Mesenchymal stem cell (in vitro differentiated cells and primary cell): ENCODE data around the gene CORO2B.

Source experiments
- DNase-seq: peaks from one replicate; pipeline ENCODE4 v3.0.0-alpha.2; 2013
- H2AFZ ChIP-seq: one replicate; pipeline ENCODE4 v1.6.1; 2013; ENCODE audit warnings: low read depth, mild to moderate bottlenecking, control low read depth, inconsistent platforms, low read length, moderate library complexity
- H2AK5ac ChIP-seq: 2 replicates; pipeline ENCODE4 v1.6.1; 2013; ENCODE audit warnings: low read length, moderate library complexity, mild to moderate bottlenecking, inconsistent platforms; ENCODE audit not compliant: severe bottlenecking
- H2BK120ac ChIP-seq: one replicate; pipeline ENCODE4 v1.6.1; 2013; ENCODE audit warnings: low read depth, mild to moderate bottlenecking, inconsistent platforms, low read length, moderate library complexity
- H2BK12ac ChIP-seq, 2 experiments: one replicate each; pipeline ENCODE4 v1.6.1; 2013; ENCODE audit warnings: inconsistent platforms in 2 of 2, low read length in 2 of 2, mild to moderate bottlenecking in 2 of 2, moderate library complexity in 2 of 2, control low read depth in 1 of 2
- H2BK15ac ChIP-seq: one replicate; pipeline ENCODE4 v1.6.1; 2013; ENCODE audit warnings: mild to moderate bottlenecking, low read depth, inconsistent platforms; ENCODE audit not compliant: poor library complexity, severe bottlenecking
- H2BK5ac ChIP-seq: 2 replicates; pipeline ENCODE4 v1.6.1; 2013; ENCODE audit warnings: low read depth, mild to moderate bottlenecking, low read length, control low read depth, inconsistent platforms; ENCODE audit not compliant: poor library complexity, severe bottlenecking
- H3K14ac ChIP-seq, 2 experiments: one replicate each; pipeline ENCODE4 v1.6.1; 2013; ENCODE audit warnings: inconsistent platforms in 2 of 2, low read length in 2 of 2, control low read depth in 1 of 2, mild to moderate bottlenecking in 1 of 2, moderate library complexity in 1 of 2
- H3K18ac ChIP-seq, 2 experiments: one replicate each; pipeline ENCODE4 v1.6.1; 2013; ENCODE audit warnings: inconsistent platforms in 2 of 2, low read length in 2 of 2, control low read depth in 1 of 2, low read depth in 1 of 2, mild to moderate bottlenecking in 1 of 2
- H3K23ac ChIP-seq, 2 experiments: one replicate each; pipeline ENCODE4 v1.6.1; 2013; ENCODE audit warnings: inconsistent platforms in 2 of 2, low read length in 2 of 2, mild to moderate bottlenecking in 2 of 2, moderate library complexity in 2 of 2, control low read depth in 1 of 2
- H3K27ac ChIP-seq: 2 replicates; pipeline ENCODE4 v1.5.1; 2013; ENCODE audit warnings: mild to moderate bottlenecking, moderate library complexity, low read length, control low read depth, inconsistent platforms; ENCODE audit not compliant: poor library complexity, severe bottlenecking
- H3K27me3 ChIP-seq, 2 experiments: 2 replicates each; pipeline versions ENCODE4 v1.6.1 to v1.7.0; 2013; ENCODE audit warnings: low read length in 2 of 2, mild to moderate bottlenecking in 2 of 2, moderate library complexity in 2 of 2, control low read depth in 1 of 2, inconsistent platforms in 1 of 2; ENCODE audit not compliant: control insufficient read depth in 1 of 2, insufficient read depth in 1 of 2
- H3K36me3 ChIP-seq, 2 experiments: 2 replicates each; pipeline versions ENCODE4 v1.6.1 to v1.7.0; 2013; ENCODE audit warnings: low read length in 2 of 2, control low read depth in 1 of 2, inconsistent platforms in 1 of 2, low read depth in 1 of 2, mild to moderate bottlenecking in 1 of 2; ENCODE audit not compliant: insufficient read depth in 2 of 2, control insufficient read depth in 1 of 2
- H3K4ac ChIP-seq, 2 experiments: one replicate each; pipeline ENCODE4 v1.6.1; 2013; ENCODE audit warnings: inconsistent platforms in 2 of 2, low read length in 2 of 2, mild to moderate bottlenecking in 2 of 2, moderate library complexity in 2 of 2, control low read depth in 1 of 2, low read depth in 1 of 2
- H3K4me1 ChIP-seq: 2 replicates; pipeline ENCODE4 v1.6.1; 2013; ENCODE audit warnings: low read depth, low read length, control low read depth; ENCODE audit not compliant: control insufficient read depth, insufficient read depth
- H3K4me2 ChIP-seq: 2 replicates; pipeline ENCODE4 v1.6.1; 2013; ENCODE audit warnings: low read length, mild to moderate bottlenecking, inconsistent platforms; ENCODE audit not compliant: poor library complexity, severe bottlenecking
- H3K4me3 ChIP-seq, 2 experiments: 2 replicates each; pipeline versions ENCODE4 v1.5.1 to v1.7.0; 2013; ENCODE audit warnings: low read length in 2 of 2, mild to moderate bottlenecking in 2 of 2, control low read depth in 1 of 2, low read depth in 1 of 2; ENCODE audit not compliant: insufficient read depth in 1 of 2
- H3K79me1 ChIP-seq: replicated peaks from 2 replicates; pipeline ENCODE4 v1.6.1; 2013; ENCODE audit warnings: mild to moderate bottlenecking, control low read depth, low read length, inconsistent platforms; ENCODE audit not compliant: poor library complexity, severe bottlenecking
- H3K9ac ChIP-seq: 2 replicates; pipeline ENCODE4 v1.7.0; 2013; ENCODE audit warnings: mild to moderate bottlenecking, low read length, moderate library complexity
- H3K9me3 ChIP-seq: 2 replicates; pipeline ENCODE4 v1.7.0; 2013; ENCODE audit warnings: mild to moderate bottlenecking, low read length; ENCODE audit not compliant: control insufficient read depth
- H4K8ac ChIP-seq: one replicate; pipeline ENCODE4 v1.6.1; 2013; ENCODE audit warnings: inconsistent platforms, mild to moderate bottlenecking, low read length, moderate library complexity
- H4K91ac ChIP-seq: one replicate; pipeline ENCODE4 v1.6.1; 2013; ENCODE audit warnings: mild to moderate bottlenecking, low read length, inconsistent platforms
- WGBS: methylation state at CpG from one replicate; pipeline ENCODE4 v1.1.7; 2013; ENCODE audit warnings: mixed read lengths; 5-methylcytosine and 5-hydroxymethylcytosine counted together

Gene CORO2B

DNA sequence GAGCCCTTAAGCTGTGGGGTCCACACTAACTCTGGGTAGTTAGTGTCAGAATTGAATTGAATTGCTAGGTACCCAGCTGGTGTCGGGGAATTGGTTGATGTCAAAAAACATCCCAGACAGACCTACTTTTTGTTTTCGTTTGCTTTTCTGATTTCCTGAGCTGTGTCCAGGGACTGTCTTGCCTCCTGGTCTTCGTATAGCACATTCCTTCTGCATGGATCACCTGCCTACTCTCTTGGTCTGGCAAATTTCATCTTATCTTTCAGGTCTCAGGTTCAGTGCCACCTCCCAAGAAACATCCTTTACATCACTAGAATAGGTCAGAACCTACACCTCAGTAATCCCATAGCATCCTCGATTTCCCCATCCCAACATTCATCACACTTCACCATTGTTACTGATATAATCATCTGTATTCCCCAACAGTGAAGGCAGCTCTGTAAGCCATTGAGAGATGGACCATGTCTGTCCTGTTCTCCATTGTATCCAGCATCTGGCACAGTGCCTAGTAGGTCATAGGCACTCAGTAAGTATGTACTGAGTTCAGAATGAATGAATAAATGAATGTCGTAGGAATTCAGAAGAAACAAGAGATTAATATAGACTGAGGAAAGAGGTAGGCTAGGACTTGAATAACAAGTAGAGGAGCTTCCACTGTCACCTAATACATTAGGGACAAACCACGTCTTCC is 160.7 kb downstream of the CORO2B start:
- Histone ChIP-seq H3K36me3 (no peaks in the 10 kb centered on the region), H2AK5ac (no peak overlapping the region), H2BK120ac (no peak overlapping the region), H3K9me3 (no peaks in the 10 kb centered on the region), H2BK15ac (no peak overlapping the region), H4K8ac (no peak overlapping the region), H3K4ac (no peak overlapping the region), H3K27ac (no peak overlapping the region), H3K4me3 (no peak overlapping the region), H2BK12ac (no peak overlapping the region), H3K4me2 (no peak overlapping the region), H2AFZ (no peak overlapping the region), H3K79me1 (no peaks in the 10 kb centered on the region), H3K27me3 (peaks cover 6 to 11% of the 10 kb centered on the region in 2 experiments), H3K9ac (no peak overlapping the region), H3K23ac (no peak overlapping the region), H2BK5ac (no peak overlapping the region), H3K14ac (no peak overlapping the region), H3K18ac (no peak overlapping the region), H3K4me1 (no peaks in the 10 kb centered on the region), H4K91ac (no peak overlapping the region)
- WGBS: 78% methylated on average over 6 of the region's 6 CpGs
- DNase-seq: no peak

- WGBS: 100% methylated on average over 2 of the region's 3 CpGs
- H2BK120ac ChIP-seq: no peak overlapping the region
- H3K4me3 ChIP-seq: no peak overlapping the region
- no peak overlapping the region for H3K18ac ChIP-seq
- H4K91ac ChIP-seq: no peak overlapping the region
- H3K23ac ChIP-seq: no peak overlapping the region
- no peak overlapping the region for H3K14ac ChIP-seq
- H3K27me3 ChIP-seq: peaks cover 6 to 11% of the 10 kb centered on the region in 2 experiments
- H3K4me2 ChIP-seq: no peak overlapping the region
- H3K4ac ChIP-seq: no peak overlapping the region
- H2AFZ ChIP-seq: no peak overlapping the region
- no peaks in the 10 kb centered on the region for H3K36me3 ChIP-seq
- no peak overlapping the region for H2BK5ac ChIP-seq
- no peak overlapping the region for H2BK15ac ChIP-seq
- H3K79me1 ChIP-seq: no peaks in the 10 kb centered on the region
- H3K27ac ChIP-seq: no peak overlapping the region
- no peak overlapping the region for H2BK12ac ChIP-seq
- H2AK5ac ChIP-seq: no peak overlapping the region
- no peak overlapping the region for H3K9ac ChIP-seq
- no peak overlapping the region for H4K8ac ChIP-seq
- no peaks in the 10 kb centered on the region for H3K9me3 ChIP-seq
- no peaks in the 10 kb centered on the region for H3K4me1 ChIP-seq
- no peak for DNase-seq
Measured at GRCh38 chr15:68743256-68743655, 164.5 kb downstream of the CORO2B start.

GRCh38 chr15:68749365-68749764 is 170.6 kb downstream of the CORO2B start:
- no peak overlapping the region for H2AFZ ChIP-seq
- no peak overlapping the region for H3K23ac ChIP-seq
- H3K14ac ChIP-seq: no peak overlapping the region
- H4K91ac ChIP-seq: no peak overlapping the region
- no peak overlapping the region for H4K8ac ChIP-seq
- H3K27ac ChIP-seq: no peak overlapping the region
- no peak overlapping the region for H2BK5ac ChIP-seq
- H3K27me3 ChIP-seq: peaks cover 0 to 8% of the 10 kb centered on the region in 2 experiments
- H3K9me3 ChIP-seq: no peaks in the 10 kb centered on the region
- 93% methylated on average over 7 of the region's 7 CpGs for WGBS
- H2BK120ac ChIP-seq: no peak overlapping the region
- no peak overlapping the region for H2BK12ac ChIP-seq
- H3K79me1 ChIP-seq: no peaks in the 10 kb centered on the region
- H3K9ac ChIP-seq: no peak overlapping the region
- H3K4me2 ChIP-seq: no peak overlapping the region
- H3K36me3 ChIP-seq: no peaks in the 10 kb centered on the region
- no peak overlapping the region for H2BK15ac ChIP-seq
- DNase-seq: no peak
- H2AK5ac ChIP-seq: no peak overlapping the region
- H3K4me3 ChIP-seq: no peak overlapping the region
- no peak overlapping the region for H3K4ac ChIP-seq
- H3K4me1 ChIP-seq: no peaks in the 10 kb centered on the region
- H3K18ac ChIP-seq: no peak overlapping the region

DNA sequence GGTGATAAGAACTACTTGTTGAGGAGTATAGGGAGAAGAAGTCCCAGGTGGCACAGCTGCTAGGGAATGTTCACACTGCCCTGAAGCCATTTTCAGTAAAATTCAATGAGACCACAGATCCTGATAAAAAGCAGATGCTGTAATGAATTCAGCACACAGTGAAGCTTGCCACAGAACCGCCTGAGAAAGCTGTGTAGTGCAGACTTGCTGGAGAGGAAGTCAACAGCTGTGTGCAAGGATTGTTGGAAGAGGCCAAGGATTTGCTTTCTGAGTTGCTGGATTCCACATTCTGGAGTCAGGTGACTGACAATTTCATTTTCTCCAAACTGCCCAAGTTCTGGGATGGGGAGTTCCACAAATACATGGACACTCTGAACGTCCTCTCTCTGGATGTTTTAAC is 171.0 kb downstream of the CORO2B start:
- 82% methylated on average over 2 of the region's 2 CpGs for WGBS

More for the DNA sequence above, 171.0 kb downstream of the CORO2B start:
- no peak overlapping the region for H2BK120ac ChIP-seq
- H3K9ac ChIP-seq: no peak overlapping the region
- no peaks in the 10 kb centered on the region for H3K36me3 ChIP-seq
- H3K27me3 ChIP-seq: peaks cover 0 to 10% of the 10 kb centered on the region in 2 experiments
- no peak overlapping the region for H3K4ac ChIP-seq
- no peak overlapping the region for H3K4me2 ChIP-seq
- no peak overlapping the region for H3K18ac ChIP-seq
- H3K4me3 ChIP-seq: no peak overlapping the region
- no peak overlapping the region for H2AFZ ChIP-seq
- H3K23ac ChIP-seq: no peak overlapping the region
- no peak overlapping the region for H2AK5ac ChIP-seq
- H3K14ac ChIP-seq: no peak overlapping the region
- no peaks in the 10 kb centered on the region for H3K9me3 ChIP-seq
- no peak for DNase-seq
- H2BK12ac ChIP-seq: no peak overlapping the region
- no peaks in the 10 kb centered on the region for H3K4me1 ChIP-seq
- no peaks in the 10 kb centered on the region for H3K79me1 ChIP-seq
- H4K8ac ChIP-seq: no peak overlapping the region
- H2BK15ac ChIP-seq: no peak overlapping the region
- H4K91ac ChIP-seq: no peak overlapping the region
- no peak overlapping the region for H3K27ac ChIP-seq
- H2BK5ac ChIP-seq: no peak overlapping the region
